CD14-positive monocyte (primary cell): ENCODE data around the gene SDF4. TPM values are rescaled to one million over a fixed set of nuclear protein-coding genes. Genes with fewer than 3 reads are reported as not detected.

Experiments used
- DNase-seq, 3 donors: peaks; one replicate each; pipeline ENCODE4 v3.0.0-alpha.2; 2011 to 2022
- H2AFZ ChIP-seq: 2 replicates; pipeline ENCODE4 v1.6.0; 2012; ENCODE audit warnings: mild to moderate bottlenecking, low read depth, low read length, inconsistent platforms; ENCODE audit not compliant: insufficient read depth, poor library complexity, severe bottlenecking
- H3K27ac ChIP-seq, 2 donors: 1 replicate in 1 of 2; 2 replicates in 1 of 2; pipeline ENCODE4 v1.5.1; 2012 to 2013; ENCODE audit warnings: low read length in 2 of 2, control low read depth in 1 of 2, inconsistent platforms in 1 of 2, low read depth in 1 of 2, mild to moderate bottlenecking in 1 of 2
- H3K27me3 ChIP-seq, 2 donors: one replicate each; pipeline versions ENCODE4 v1.6.0 to v1.6.1; 2011 to 2013; ENCODE audit warnings: low read length in 2 of 2; ENCODE audit not compliant: control insufficient read depth in 2 of 2, insufficient read depth in 2 of 2
- H3K36me3 ChIP-seq, 2 donors: replicated peaks in 1 of 2; 1 replicate in 1 of 2; 2 replicates in 1 of 2; pipeline versions ENCODE4 v1.5.1 to v1.6.1; 2012 to 2013; ENCODE audit warnings: low read length in 2 of 2, control low read depth in 1 of 2, inconsistent platforms in 1 of 2, mild to moderate bottlenecking in 1 of 2; ENCODE audit not compliant: insufficient read depth in 2 of 2, control insufficient read depth in 1 of 2
- H3K4me1 ChIP-seq, 2 donors: 1 replicate in 1 of 2; 2 replicates in 1 of 2; pipeline versions ENCODE4 v1.5.1 to v1.6.1; 2012 to 2013; ENCODE audit warnings: low read length in 2 of 2, control low read depth in 1 of 2, inconsistent platforms in 1 of 2, mild to moderate bottlenecking in 1 of 2, moderate library complexity in 1 of 2; ENCODE audit not compliant: insufficient read depth in 2 of 2, control insufficient read depth in 1 of 2
- H3K4me2 ChIP-seq: replicated peaks from 2 replicates; pipeline ENCODE3; 2012; ENCODE audit warnings: low read length, moderate library complexity, mild to moderate bottlenecking; ENCODE audit not compliant: poor library complexity, severe bottlenecking; ENCODE audit errors: extremely low read depth
- H3K4me3 ChIP-seq, 3 experiments: fragments of 200-600 bp in 1 of 3; sonication (generic) in 1 of 3; replicated peaks in 1 of 3; 1 replicate in 2 of 3; 2 replicates in 1 of 3; pipeline ENCODE4 v1.5.1; 2011 to 2013; ENCODE audit warnings: low read length in 3 of 3, mild to moderate bottlenecking in 3 of 3, control low read depth in 2 of 3, low read depth in 2 of 3, inconsistent platforms in 1 of 3, moderate library complexity in 1 of 3
- H3K79me2 ChIP-seq: 2 replicates; pipeline ENCODE4 v1.6.0; 2012; ENCODE audit warnings: mild to moderate bottlenecking, control low read depth, inconsistent platforms, low read length, moderate library complexity; ENCODE audit not compliant: insufficient read depth
- H3K9ac ChIP-seq: 2 replicates; pipeline ENCODE4 v1.6.0; 2017; ENCODE audit warnings: low read length, mild to moderate bottlenecking; ENCODE audit not compliant: insufficient read depth, poor library complexity, severe bottlenecking
- H3K9me3 ChIP-seq, 2 donors: replicated peaks in 1 of 2; 1 replicate in 1 of 2; 2 replicates in 1 of 2; pipeline versions ENCODE4 v1.5.1 to v1.6.1; 2012 to 2013; ENCODE audit warnings: low read length in 2 of 2, control low read depth in 1 of 2; ENCODE audit not compliant: control insufficient read depth in 1 of 2, insufficient read depth in 1 of 2
- H4K20me1 ChIP-seq: 2 replicates; pipeline ENCODE4 v1.6.0; 2012; ENCODE audit warnings: mild to moderate bottlenecking, low read length, control low read depth, moderate library complexity; ENCODE audit not compliant: insufficient read depth
- H3K27ac Mint-ChIP-seq, 7 donors: one replicate each; pipeline ENCODE4 v1.8.0; 2020; ENCODE audit warnings: mild to moderate bottlenecking in 7 of 7, mixed read lengths in 7 of 7, moderate library complexity in 6 of 7, inconsistent platforms in 2 of 7
- H3K27me3 Mint-ChIP-seq, 3 donors: one replicate each; pipeline ENCODE4 v1.8.0; 2021 to 2022; ENCODE audit warnings: low read depth in 3 of 3, mild to moderate bottlenecking in 3 of 3, mixed read lengths in 3 of 3, moderate library complexity in 3 of 3, inconsistent platforms in 1 of 3
- H3K36me3 Mint-ChIP-seq, 2 donors: one replicate each; pipeline ENCODE4 v1.8.0; 2020; ENCODE audit warnings: mixed read lengths in 2 of 2, inconsistent platforms in 1 of 2, mild to moderate bottlenecking in 1 of 2
- H3K4me1 Mint-ChIP-seq: one replicate; pipeline ENCODE4 v1.8.0; 2020; ENCODE audit warnings: mild to moderate bottlenecking, mixed read lengths
- H3K4me3 Mint-ChIP-seq, 2 donors: one replicate each; pipeline ENCODE4 v1.8.0; 2020; ENCODE audit warnings: mild to moderate bottlenecking in 2 of 2, mixed read lengths in 2 of 2, moderate library complexity in 1 of 2
- H3K9me3 Mint-ChIP-seq, 7 donors: one replicate each; pipeline ENCODE4 v1.8.0; 2020 to 2022; ENCODE audit warnings: mixed read lengths in 7 of 7, mild to moderate bottlenecking in 6 of 7, moderate library complexity in 6 of 7, inconsistent platforms in 2 of 7
- WGBS: methylation state at CpG from one replicate; pipeline ENCODE4 v1.1.5; 2013; ENCODE audit warnings: missing lambda C conversion rate; ENCODE audit not compliant: insufficient coverage; 5-methylcytosine and 5-hydroxymethylcytosine counted together
- intact Hi-C, 2 donors: fragments of 100-400 bp; cut with micrococcal nuclease; formaldehyde crosslinking; loops; one replicate each; pipeline versions ENCODE4 v1.15.0 to v1.15.1; 2023
- polyA plus RNA-seq, 3 donors: library from polyadenylated mRNA; depleted of rRNA in 1 of 3; unstranded in 2 of 3; stranded (reverse) in 1 of 3; fragments of 300-500 nt in 2 of 3; fragments of >200 nt in 1 of 3; fragmentation: Illumina TruSeq in 2 of 3; gene quantifications; 1 replicate in 2 of 3; 2 replicates in 1 of 3; pipeline ENCODE4 v1.2.3, GENCODE V29; 2012 to 2021
- TF ChIP-seq, protein P1 (sequence below): fragments of 200-600 bp; IDR thresholded peaks from one replicate; pipeline ENCODE4 v1.8.0; 2022; ENCODE audit warnings: antibody characterized with exemption, mild to moderate bottlenecking

Gene SDF4
- polyA plus RNA-seq, 3 donors: 81.7 to 98.9 (median 89.0) TPM

DNA sequence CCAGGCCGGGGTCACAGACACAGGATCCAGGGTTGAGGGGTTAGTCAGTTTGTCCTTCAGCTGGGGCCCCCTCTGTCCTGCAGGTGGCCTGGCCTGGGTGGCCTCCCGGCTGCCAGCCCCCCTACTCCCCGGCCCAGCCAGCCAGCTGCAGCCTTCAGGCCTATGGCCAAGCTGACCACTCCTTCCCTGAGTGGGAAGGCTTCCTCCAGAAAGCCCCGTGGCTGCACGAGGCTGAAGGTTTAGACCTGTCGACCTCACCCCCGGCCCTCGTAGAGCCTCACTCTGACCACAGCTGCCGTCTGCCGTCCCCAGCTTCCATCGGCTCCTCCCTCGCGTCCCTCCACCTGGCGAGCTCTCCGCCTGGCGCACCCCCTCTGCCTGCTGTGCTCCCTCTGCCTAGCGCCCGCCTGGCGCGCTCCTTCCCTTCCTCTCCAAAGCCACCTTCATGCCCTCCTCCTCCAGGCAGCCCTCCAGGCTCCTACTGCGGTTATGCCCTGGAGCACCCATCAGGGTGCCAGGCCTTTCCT, 48.5 kb downstream of the SDF4 start:
- Mint-ChIP-seq H3K36me3 (no peaks in the 10 kb centered on the region), H3K4me3 (peak overlapping the region in 1 of 2 donors; percentile 35), H3K27me3 (peaks cover 2 to 11% (median 3%) of the 10 kb centered on the region in 3 donors), H3K4me1 (no peaks in the 10 kb centered on the region), H3K9me3 (peaks cover 0 to 2% (median 0%) of the 10 kb centered on the region in 7 donors), H3K27ac (no peak overlapping the region)
- WGBS: 77% methylated on average over 19 of the region's 21 CpGs
- H3K36me3 ChIP-seq: no peaks in the 10 kb centered on the region
- no peak for DNase-seq
- H3K9ac ChIP-seq: no peak overlapping the region
- intact Hi-C loops: no loop called here
- no peak overlapping the region for H3K4me2 ChIP-seq
- TF ChIP-seq, protein P1, sequence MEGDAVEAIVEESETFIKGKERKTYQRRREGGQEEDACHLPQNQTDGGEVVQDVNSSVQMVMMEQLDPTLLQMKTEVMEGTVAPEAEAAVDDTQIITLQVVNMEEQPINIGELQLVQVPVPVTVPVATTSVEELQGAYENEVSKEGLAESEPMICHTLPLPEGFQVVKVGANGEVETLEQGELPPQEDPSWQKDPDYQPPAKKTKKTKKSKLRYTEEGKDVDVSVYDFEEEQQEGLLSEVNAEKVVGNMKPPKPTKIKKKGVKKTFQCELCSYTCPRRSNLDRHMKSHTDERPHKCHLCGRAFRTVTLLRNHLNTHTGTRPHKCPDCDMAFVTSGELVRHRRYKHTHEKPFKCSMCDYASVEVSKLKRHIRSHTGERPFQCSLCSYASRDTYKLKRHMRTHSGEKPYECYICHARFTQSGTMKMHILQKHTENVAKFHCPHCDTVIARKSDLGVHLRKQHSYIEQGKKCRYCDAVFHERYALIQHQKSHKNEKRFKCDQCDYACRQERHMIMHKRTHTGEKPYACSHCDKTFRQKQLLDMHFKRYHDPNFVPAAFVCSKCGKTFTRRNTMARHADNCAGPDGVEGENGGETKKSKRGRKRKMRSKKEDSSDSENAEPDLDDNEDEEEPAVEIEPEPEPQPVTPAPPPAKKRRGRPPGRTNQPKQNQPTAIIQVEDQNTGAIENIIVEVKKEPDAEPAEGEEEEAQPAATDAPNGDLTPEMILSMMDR: no peak
- H3K79me2 ChIP-seq: no peaks in the 10 kb centered on the region
- no peaks in the 10 kb centered on the region for H4K20me1 ChIP-seq
- H3K9me3 ChIP-seq: no peaks in the 10 kb centered on the region
- peaks cover 0 to 2% of the 10 kb centered on the region in 2 donors for H3K4me1 ChIP-seq
- H2AFZ ChIP-seq: peak overlapping the region; percentile 46
- H3K27ac ChIP-seq: no peak overlapping the region
- no peaks in the 10 kb centered on the region for H3K27me3 ChIP-seq
- H3K4me3 ChIP-seq: no peak overlapping the region

DNA sequence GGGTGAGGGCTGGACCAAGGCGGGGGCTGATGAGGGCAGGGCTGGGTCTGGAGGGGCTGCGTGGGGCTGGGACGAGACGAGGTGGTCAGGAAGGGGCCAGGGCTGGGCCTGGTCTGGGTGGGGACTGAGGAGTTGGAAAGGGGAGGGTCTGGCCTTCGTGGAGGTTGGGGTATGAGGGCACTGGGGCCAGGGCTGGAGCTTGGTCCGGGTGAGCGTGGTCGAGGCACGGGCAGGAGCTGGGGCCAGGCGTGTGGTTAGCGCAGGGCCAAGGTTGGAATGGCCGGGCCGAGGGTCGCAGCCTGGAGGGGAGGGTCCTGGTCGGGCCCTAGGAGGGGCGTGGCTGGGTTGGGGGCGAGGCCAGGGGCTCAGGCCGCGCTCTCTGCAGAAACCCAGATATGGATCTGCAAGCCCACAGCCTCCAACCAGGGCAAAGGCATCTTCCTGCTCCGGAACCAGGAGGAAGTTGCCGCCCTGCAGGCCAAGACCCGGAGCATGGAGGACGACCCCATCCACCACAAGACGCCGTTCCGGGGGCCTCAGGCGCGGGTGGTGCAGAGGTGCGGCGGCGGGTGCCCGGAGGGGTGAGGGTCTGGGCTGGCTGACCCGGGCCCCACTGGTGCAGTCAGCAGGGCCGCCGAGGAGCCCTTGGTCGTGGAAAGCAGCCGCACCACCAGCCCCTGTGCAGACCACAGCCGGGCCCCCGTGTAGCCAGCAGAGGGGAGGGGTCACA, 49.1 kb downstream of the SDF4 start:
- Mint-ChIP-seq H3K4me1 (no peaks in the 10 kb centered on the region), H3K27ac (no peak overlapping the region), H3K36me3 (no peaks in the 10 kb centered on the region), H3K9me3 (peaks cover 0 to 2% (median 0%) of the 10 kb centered on the region in 7 donors), H3K27me3 (peaks cover 2 to 15% (median 3%) of the 10 kb centered on the region in 3 donors), H3K4me3 (no peak overlapping the region)
- Histone ChIP-seq H3K9me3 (no peaks in the 10 kb centered on the region), H3K36me3 (no peaks in the 10 kb centered on the region), H3K4me3 (no peak overlapping the region), H3K79me2 (no peaks in the 10 kb centered on the region), H3K4me1 (peaks cover 0 to 2% of the 10 kb centered on the region in 2 donors), H4K20me1 (no peaks in the 10 kb centered on the region), H3K27me3 (no peaks in the 10 kb centered on the region), H2AFZ (peak overlapping the region; percentile 46), H3K27ac (no peak overlapping the region), H3K4me2 (no peak overlapping the region), H3K9ac (no peak overlapping the region)
- TF ChIP-seq, protein P1: no peak
- WGBS: 26% methylated on average over 38 of the region's 39 CpGs
- DNase-seq: no peak
- intact Hi-C loops: no loop called here
